ENCODE measurements around the gene KRIT1. TPM values are rescaled to one million over a fixed set of nuclear protein-coding genes. Genes with fewer than 3 reads are reported as not detected.
A peak's percentile ranks its signal among the peaks of the same experiment; 100 is the strongest.

Gene KRIT1
- polyA plus RNA-seq, 1 of the 3 experiments (the other 2 are of a cell fraction) = 38.5 TPM

DNA sequence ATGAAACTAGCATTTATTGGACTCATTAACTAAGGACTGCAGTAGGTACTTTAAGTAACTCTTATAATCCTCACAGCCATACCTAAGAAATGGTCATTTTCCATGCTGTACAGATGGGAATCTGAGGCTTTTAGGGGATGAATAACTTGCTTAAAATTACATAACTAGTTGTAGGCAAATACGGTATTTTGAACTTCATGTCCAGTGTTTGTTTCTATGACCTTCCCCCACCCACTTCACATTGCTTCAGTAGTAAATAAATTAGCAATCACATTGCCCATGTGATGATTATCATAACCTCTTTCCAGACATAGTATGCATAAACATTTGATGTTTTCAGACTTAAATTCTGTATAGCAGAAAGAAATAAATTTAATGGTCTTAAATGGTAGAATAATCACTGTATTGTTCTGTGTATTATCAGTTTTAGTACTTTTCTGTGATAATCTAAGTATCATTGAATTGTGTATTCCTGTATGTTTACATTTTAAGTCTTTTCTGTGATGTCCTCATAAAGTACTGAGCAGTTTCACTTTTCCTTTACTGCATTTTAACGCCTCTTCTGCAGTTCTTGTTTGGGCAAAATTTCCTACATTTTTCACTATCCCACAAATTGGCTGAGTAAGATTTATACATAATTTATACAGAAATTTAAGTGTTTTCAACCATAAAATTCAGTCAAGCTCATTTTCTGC, 48.3 kb upstream of the KRIT1 start:
- ChIA-PET POLR2A (no interaction called here), CTCF (interaction anchor here (1.0 to 2.0 kb wide), 5 partner anchors 8 to 167 kb away, joined by 3 to 7 read pairs (median 3); no protein-coding TSS in a partner anchor)
- Histone ChIP-seq H3K27me3 (ENCODE audit: insufficient read depth) (no peaks in the 10 kb centered on the region), H3K36me3 (replicated peaks in 1 of 2; ENCODE audit: control insufficient read depth in 1 of 2, insufficient read depth in 2 of 2, low read length in 1 of 2) (peaks cover 28 to 34% of the 10 kb centered on the region in 2 experiments), H3K4me2 (peak overlapping the region; percentile 4; the same call in 1 of the 2 replicates), H2AFZ (ENCODE audit: low read depth) (no peak overlapping the region), H3K9ac (no peak overlapping the region), H4K20me1 (ENCODE audit: insufficient read depth) (0 out of 2 replicates have a peak, but pooled peaks cover 11% of the 10 kb centered on the region), H3K4me3 (ENCODE audit: low read depth in 2 of 2, low read length in 1 of 2) (no peak overlapping the region), H3K4me1 (ENCODE audit: control insufficient read depth in 1 of 2, insufficient read depth in 2 of 2, low read depth in 1 of 2, low read length in 1 of 2) (peaks cover 10 to 12% of the 10 kb centered on the region in 2 experiments; a peak in 3 of 4 replicates), H3K9me3 (no peaks in the 10 kb centered on the region), H3K9me2 (no peaks in the 10 kb centered on the region), H3K79me2 (ENCODE audit: insufficient read depth) (peaks cover 64% of the 10 kb centered on the region), H3K27ac (ENCODE audit: low read depth in 2 of 2, low read length in 1 of 2) (no peak overlapping the region), H3F3A (replicated peaks; ENCODE audit: insufficient read depth) (peaks cover 4% of the 10 kb centered on the region)
- no peak for DNase-seq
- 95% methylated on average over 2 of the region's 2 CpGs for WGBS (ENCODE audit: low lambda C conversion rate)
- TF ChIP-seq TAF1 (IDR thresholded peaks at IDR 0.05; ENCODE audit: borderline replicate concordance, low read depth, low read length) = no peak
- no peak for TF ChIP-seq RAD21 (IDR thresholded peaks at IDR 0.05; ENCODE audit: low read length)
- TF ChIP-seq JUND (IDR thresholded peaks at IDR 0.05) = no peak
- no peak for TF ChIP-seq FOXJ3 (CRISPR knock-in tag; IDR thresholded peaks at IDR 0.05)
- no peak for TF ChIP-seq POLR2AphosphoS5 (IDR thresholded peaks at IDR 0.05; ENCODE audit: low read depth, low read length)
- no peak for TF ChIP-seq GATA2 (CRISPR knock-in tag; IDR thresholded peaks at IDR 0.05)
- no peak for TF ChIP-seq RXRA (IDR thresholded peaks at IDR 0.05; ENCODE audit: borderline replicate concordance, low read depth)
- TF ChIP-seq PBX3 (IDR thresholded peaks at IDR 0.05) = no peak
- TF ChIP-seq CHD2 (IDR thresholded peaks at IDR 0.05; ENCODE audit: low read length, partially characterized antibody) = no peak
- TF ChIP-seq TCF12 (IDR thresholded peaks at IDR 0.05) = no peak
- no peak for TF ChIP-seq ELF1 (IDR thresholded peaks at IDR 0.05)

DNA sequence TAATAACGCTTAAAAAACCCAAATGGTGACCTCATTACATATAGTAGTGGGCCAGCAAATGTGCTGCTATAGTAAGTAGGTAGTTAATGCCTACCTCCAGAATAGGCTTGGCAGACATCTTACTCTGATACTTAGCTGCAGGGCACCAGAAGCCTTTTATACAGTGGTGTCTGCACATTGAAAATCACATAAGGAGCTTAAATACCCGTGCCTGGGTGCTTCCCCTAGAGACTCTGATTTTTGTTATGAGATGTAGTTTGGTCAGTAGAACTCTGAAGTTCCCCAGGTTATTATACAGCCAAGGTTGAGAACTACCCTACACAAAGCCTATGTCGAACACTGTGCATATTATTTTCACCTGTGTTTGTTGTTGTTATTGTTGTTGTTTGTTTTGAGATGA, 47.3 kb upstream of the KRIT1 start:
- POLR2A ChIA-PET = no interaction called here
- H3K4me3 ChIP-seq (ENCODE audit: low read depth in 2 of 2, low read length in 1 of 2) = no peak overlapping the region
- H3K79me2 ChIP-seq (ENCODE audit: insufficient read depth) = peaks cover 74% of the 10 kb centered on the region
- H2AFZ ChIP-seq (ENCODE audit: low read depth) = no peak overlapping the region
- 0 out of 2 replicates have a peak, but pooled peaks cover 11% of the 10 kb centered on the region for H4K20me1 ChIP-seq (ENCODE audit: insufficient read depth)
- CTCF ChIA-PET = interaction anchor here (1.0 to 1.6 kb wide), 4 partner anchors 11 to 154 kb away, joined by 3 to 8 read pairs (median 3); partner anchors contain the start of gene GATAD1
- peaks cover 10 to 12% of the 10 kb centered on the region in 2 experiments; a peak in 3 of 4 replicates for H3K4me1 ChIP-seq (ENCODE audit: control insufficient read depth in 1 of 2, insufficient read depth in 2 of 2, low read depth in 1 of 2, low read length in 1 of 2)
- peak; percentile 39 for DNase-seq
- TF ChIP-seq ELF1 (IDR thresholded peaks at IDR 0.05) (no peak), RAD21 (IDR thresholded peaks at IDR 0.05; ENCODE audit: low read length) (0 out of 2 replicates have a peak, but pooled peaks have one; percentile 4)
- no peak overlapping the region for H3K27ac ChIP-seq (ENCODE audit: low read depth in 2 of 2, low read length in 1 of 2)
- peaks cover 25 to 31% of the 10 kb centered on the region in 2 experiments for H3K36me3 ChIP-seq (replicated peaks in 1 of 2; ENCODE audit: control insufficient read depth in 1 of 2, insufficient read depth in 2 of 2, low read length in 1 of 2)
- 0 out of 2 replicates have a peak, but pooled peaks cover 4% of the 10 kb centered on the region for H3K9me3 ChIP-seq
- H3K9ac ChIP-seq = no peak overlapping the region
- H3K27me3 ChIP-seq (ENCODE audit: insufficient read depth) = no peaks in the 10 kb centered on the region
- H3K4me2 ChIP-seq = no peak overlapping the region; the same call in 1 of the 2 replicates
- 54% methylated on average over 3 of the region's 3 CpGs for WGBS (ENCODE audit: low lambda C conversion rate)
- H3F3A ChIP-seq (replicated peaks; ENCODE audit: insufficient read depth) = peaks cover 4% of the 10 kb centered on the region
- H3K9me2 ChIP-seq = no peaks in the 10 kb centered on the region
